ENCODE data around the gene CIAO2B.
"Not testable (repeated sequence)": the region's sequence is repeated elsewhere in the genome, so short reads cannot be mapped to it uniquely, and the experiment has no call there.

CIAO2B gene

DNA sequence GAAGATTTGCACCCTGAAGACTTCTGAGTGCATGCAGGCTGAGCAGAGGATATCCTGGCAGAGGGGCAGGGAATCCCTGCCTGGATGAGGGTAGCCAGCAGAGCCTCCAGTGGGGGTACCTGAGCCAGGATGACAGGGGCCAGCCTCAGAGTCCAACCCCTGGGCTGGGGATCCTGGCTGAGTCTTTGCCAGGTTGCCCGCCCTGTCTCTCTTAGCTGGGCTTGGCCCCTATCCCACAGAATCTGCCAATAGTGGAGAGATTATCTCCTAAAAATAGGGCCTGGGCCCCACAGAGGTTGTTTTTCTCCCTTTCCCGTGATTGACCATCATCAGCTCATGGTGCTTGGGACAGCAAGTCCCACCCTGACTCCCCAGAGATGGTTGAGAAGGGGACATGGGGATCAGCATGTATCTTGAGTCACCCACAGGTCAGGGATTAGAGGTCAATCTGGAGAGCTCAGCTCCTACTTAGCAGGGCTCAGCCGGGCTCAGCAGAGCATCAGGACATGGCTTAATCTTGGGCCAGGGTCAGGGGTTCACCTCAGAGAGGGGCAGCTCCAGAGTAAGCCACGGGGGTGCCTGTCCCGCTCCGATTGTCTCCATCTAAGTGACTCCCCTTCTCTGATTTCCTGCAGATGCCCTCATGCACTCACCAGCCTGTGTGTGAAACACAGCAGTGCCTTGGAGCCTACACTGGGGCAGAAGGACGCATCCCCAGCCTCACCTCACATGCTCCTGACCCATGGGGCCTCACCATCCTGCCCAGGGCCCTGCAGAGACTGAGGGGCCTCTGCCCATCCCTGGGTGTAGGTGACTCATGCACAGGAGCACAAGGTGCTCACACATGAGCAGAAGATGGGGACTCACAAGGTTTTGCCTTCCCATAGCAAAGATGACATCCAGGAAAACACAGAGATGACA is 27.0 kb downstream of the CIAO2B start:
- in situ Hi-C loops (cut with MboI; ENCODE audit: low sequenced_read_pairs), result no loop called here

- in situ Hi-C loops (cut with MboI; ENCODE audit: low sequenced_read_pairs), result no loop called here
Measured at GRCh38 chr16:66905633-66906539, 28.3 kb downstream of the CIAO2B start.

DNA sequence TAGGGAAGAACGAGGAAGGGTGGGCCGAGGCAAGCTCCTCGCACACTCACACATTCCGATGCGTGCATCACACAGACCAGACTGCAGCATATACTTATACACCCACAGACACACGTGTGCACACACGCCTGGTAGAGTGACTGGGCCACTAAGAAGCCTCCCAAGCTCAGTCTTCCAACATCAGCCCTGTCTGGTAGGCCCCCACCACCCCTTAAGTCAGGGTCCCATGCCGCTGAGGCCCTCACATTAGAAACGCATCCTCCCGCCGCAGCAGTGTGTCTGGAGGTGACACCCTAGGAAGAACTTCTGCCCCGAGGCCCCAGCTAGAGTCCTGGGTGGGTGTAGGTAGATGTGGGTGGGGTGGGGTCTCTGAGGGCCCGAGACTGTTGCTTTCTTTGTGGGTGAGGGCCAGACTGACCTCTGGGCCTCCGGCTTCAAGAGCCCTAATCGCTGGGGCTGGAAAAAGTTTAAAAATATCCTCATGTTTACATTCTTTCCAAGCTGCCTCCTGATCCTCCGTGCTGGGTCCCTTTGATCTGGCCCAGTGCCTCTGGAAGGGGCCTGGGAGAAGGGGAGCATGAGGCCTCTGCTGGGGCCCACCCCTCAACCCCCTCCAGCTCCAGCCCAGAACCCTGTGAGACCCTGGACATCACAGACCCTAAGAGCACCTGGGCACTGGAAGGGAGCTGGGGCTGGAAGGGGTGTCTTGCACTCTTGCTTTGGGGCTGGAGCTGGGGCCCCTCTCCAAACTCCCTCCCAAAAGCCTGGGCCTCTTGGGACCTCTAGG is 29.2 kb downstream of the CIAO2B start:
- in situ Hi-C loops (cut with MboI; ENCODE audit: low sequenced_read_pairs), result no loop called here

GRCh38 chr16:66904428-66904845 is 29.8 kb downstream of the CIAO2B start:
- in situ Hi-C loops (cut with MboI; ENCODE audit: low sequenced_read_pairs), result no loop called here

- in situ Hi-C loops (cut with MboI; ENCODE audit: low sequenced_read_pairs), result no loop called here
Measured at GRCh38 chr16:66903544-66904427, 30.4 kb downstream of the CIAO2B start.

DNA sequence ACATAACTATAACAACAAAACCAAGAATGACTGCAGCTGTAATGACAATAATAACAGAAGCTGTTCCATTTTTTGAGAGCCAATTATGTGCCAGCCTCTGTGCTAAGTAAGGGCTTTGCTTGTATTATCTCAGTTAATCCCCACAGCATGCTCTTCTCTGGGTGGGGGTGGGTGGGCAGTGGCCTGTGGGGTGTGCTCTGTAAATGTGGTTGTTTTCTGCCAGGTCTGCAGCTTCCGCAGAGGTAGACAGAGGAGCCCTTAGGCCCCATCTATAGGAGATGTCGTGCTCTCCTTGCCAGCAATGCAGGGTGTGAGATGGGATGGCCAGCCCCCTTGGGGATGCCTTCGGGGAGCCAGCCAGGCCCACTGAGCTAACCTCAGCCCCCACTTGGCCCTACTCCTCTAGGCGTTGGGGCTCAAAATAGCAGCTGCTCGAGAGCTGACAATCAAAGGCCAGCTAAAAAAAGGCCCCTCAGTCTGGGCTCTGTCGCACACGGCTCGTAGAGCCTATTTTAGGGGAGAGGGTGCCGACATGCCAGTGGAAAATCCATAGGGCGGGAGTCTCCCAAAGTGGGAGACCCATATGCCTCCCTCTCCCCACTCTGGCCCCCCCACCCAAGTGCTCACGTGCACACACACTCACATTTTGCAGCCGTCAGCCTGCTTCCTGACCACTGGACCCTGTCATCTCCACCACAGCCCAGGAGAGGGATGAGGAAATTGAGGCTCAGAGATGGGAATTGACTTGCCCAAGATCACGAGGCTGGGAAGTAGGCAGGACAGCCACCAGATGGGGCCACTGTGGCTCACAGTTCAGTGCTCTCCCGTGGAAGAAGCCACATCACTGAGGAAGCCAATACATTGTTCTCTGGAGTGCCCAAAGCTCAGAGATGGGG is 31.3 kb downstream of the CIAO2B start:
- in situ Hi-C loops (cut with MboI; ENCODE audit: low sequenced_read_pairs), result no loop called here

DNA sequence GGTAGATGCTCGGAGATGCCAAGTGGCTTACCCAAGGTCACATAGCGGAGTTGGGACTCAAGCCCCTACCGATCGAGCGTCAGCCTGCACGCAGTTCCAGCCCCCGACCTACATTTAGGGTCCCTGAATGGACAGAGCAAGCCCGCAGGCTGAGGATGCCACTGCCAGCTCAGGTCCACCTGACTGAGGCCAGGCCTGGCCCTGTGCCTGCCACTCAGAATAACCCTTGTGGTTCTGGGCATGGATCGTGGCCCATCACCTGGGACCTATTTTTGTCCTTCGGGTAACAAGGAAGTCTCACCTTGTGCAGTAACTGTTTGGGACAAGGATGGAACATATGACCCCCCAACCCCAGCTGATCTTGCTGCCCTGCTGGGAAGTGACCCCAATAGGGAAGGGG is 32.6 kb downstream of the CIAO2B start:
- in situ Hi-C loops (cut with MboI; ENCODE audit: low sequenced_read_pairs), result no loop called here

DNA sequence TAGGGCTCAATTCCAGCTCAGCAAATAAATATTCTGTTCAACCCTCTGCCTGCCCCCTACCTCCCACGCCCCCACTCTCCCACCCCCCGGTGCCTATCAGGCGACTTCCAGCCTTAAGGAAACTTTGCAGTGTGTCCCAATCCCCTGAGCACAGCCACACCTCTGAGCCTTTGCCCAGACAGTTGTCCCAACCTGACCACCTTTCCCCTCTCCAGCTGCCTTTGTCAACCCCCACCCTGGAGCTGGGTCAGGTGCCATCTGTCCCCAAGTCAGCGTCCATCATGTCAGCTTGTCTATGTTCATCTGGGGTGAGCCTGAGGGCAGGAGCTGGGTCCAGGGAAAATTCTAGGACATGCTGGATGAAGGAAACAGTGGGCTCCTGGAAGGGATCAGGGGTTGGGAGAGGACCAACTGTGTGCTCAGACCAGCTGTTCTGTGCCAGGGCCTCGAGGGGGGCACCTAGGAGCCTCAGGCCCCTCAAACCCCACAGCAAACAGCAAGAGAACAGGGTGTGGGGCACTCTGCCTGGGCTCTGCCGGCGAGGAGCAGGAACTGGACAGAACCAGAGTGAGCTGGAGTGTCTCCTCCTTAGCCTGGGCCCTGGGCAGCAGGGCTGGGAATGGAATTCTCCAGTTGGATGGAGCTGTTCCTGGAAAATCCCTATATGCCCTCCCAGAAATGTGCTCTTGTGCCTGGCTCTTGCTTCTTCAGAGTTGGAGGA is 33.3 kb downstream of the CIAO2B start:
- in situ Hi-C loops (cut with MboI; ENCODE audit: low sequenced_read_pairs), result no loop called here

- in situ Hi-C loops (cut with MboI; ENCODE audit: low sequenced_read_pairs), result no loop called here
Measured at GRCh38 chr16:66899945-66900710, 34.1 kb downstream of the CIAO2B start.

DNA sequence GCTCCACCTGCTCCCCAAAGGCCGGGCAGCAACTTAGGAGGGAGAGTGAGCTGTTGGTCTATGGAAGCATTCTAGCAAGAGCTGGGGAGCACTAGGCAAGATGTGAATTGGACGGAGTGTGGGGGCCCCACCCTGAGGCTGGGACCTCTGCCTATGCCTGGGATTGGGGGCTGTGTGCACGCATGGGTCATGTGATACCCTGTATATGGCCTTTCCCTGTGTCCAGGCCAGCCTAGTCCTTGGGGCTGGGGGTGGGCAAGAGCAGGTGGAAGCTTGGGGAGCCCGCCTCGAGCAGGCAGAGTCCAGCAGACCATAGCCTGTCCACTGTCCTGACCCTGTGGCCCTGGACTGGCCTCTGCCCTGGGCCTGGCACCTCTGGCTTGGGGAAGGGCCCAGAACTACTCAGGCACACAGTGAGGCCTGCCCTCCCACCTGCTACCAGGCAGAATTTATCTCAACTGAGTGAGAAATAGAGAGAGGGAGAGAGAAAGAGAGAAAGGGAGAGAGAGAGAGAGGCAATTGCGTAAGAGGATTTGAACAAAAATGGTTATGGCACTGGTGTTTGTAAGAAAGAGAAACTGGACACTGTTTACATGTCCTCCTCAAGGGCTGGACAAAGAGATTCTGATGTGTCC is 34.8 kb downstream of the CIAO2B start:
- in situ Hi-C loops (cut with MboI; ENCODE audit: low sequenced_read_pairs), result no loop called here

- in situ Hi-C loops (cut with MboI; ENCODE audit: low sequenced_read_pairs), result no loop called here
Measured at GRCh38 chr16:66898933-66899309, 35.3 kb downstream of the CIAO2B start.

- in situ Hi-C loops (cut with MboI; ENCODE audit: low sequenced_read_pairs), result no loop called here
Measured at GRCh38 chr16:66898207-66898606, 36.0 kb downstream of the CIAO2B start.

- in situ Hi-C loops (cut with MboI; ENCODE audit: low sequenced_read_pairs), result not testable (repeated sequence)
Measured at GRCh38 chr16:66896682-66897081, 37.5 kb downstream of the CIAO2B start.

DNA sequence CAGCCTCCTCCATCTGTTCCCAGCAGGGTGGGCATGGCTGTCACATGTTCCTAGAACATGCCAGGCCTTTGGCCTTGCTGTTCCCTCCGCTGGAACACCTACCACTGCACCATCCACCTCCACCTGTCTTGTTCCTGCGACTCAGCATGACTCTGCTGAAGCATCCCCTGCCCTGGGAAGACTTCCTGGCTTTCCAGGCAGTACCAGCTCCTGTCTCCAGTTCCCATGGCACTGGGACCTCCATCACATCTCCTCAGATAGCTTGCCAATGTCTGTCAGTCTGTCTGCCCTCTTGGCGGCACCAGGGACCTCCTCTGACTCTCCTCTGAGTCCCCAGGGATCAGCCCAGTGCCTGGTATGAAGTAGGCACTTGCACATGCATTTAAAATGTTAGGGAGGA is 38.2 kb downstream of the CIAO2B start:
- in situ Hi-C loops (cut with MboI; ENCODE audit: low sequenced_read_pairs), result no loop called here

DNA sequence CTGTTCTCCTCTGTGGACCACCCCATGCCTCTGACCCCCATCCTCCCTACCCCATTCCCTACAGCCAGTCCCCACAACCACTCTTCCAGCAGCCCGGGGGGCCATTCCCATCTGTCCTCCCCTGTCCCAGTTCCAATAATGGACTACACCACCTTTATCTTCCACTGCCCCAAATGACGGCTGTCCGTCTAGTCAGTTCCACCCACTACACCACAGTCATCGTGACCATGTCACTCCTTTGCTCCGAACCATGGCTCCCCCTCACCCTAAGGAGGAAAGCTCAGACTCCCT is 38.6 kb downstream of the CIAO2B start:
- in situ Hi-C loops (cut with MboI; ENCODE audit: low sequenced_read_pairs), result no loop called here

GRCh38 chr16:66894948-66895688 is 39.1 kb downstream of the CIAO2B start:
- in situ Hi-C loops (cut with MboI; ENCODE audit: low sequenced_read_pairs), result no loop called here

- in situ Hi-C loops (cut with MboI; ENCODE audit: low sequenced_read_pairs), result no loop called here
Measured at GRCh38 chr16:66894055-66894454, 40.1 kb downstream of the CIAO2B start.
